H1 (cell line): ENCODE data around the gene TPD52L2. TPM values are rescaled to one million over a fixed set of nuclear protein-coding genes. Genes with fewer than 3 reads are reported as not detected.
A peak's percentile ranks its signal among the peaks of the same experiment; 100 is the strongest.

ENCODE experiments used
- CTCF ChIA-PET: fragments of 300-600 bp; sonication (Branson Sonifier 250); formaldehyde crosslinking; loops from one replicate; lab custom pipeline; 2021; ENCODE audit not compliant: partially characterized antibody; lab: Charles Lee
- POLR2A ChIA-PET: fragments of 300-600 bp; sonication (Branson Sonifier 250); formaldehyde crosslinking; loops from one replicate; lab custom pipeline; 2021; ENCODE audit warnings: inconsistent platforms; ENCODE audit not compliant: partially characterized antibody; lab: Charles Lee
- DNase-seq, 2 experiments: peaks; one replicate each; pipeline versions ENCODE4 v3.0.0 to v3.0.0-alpha.2; 2010 to 2022; ENCODE audit warnings: low spot score in 2 of 2, low read depth in 1 of 2, mixed read lengths in 1 of 2
- FAIRE-seq: peaks from 2 replicates; lab custom pipeline; 2011; peaks lifted over from hg19 to GRCh38; lab: Jason Lieb, UNC
- H2AFZ ChIP-seq: 2 replicates; pipeline ENCODE4 v1.8.1; 2012; ENCODE audit warnings: low read length, inconsistent platforms
- H2AK5ac ChIP-seq: 2 replicates; pipeline ENCODE4 v1.6.1; 2013; ENCODE audit warnings: low read depth, low read length
- H2BK120ac ChIP-seq: replicated peaks from 2 replicates; pipeline ENCODE3; 2013; ENCODE audit warnings: low read depth, low read length, inconsistent platforms
- H2BK12ac ChIP-seq: 2 replicates; pipeline ENCODE4 v1.6.1; 2013; ENCODE audit warnings: low read depth, low read length
- H2BK15ac ChIP-seq: 2 replicates; pipeline ENCODE4 v1.6.1; 2013; ENCODE audit warnings: low read length
- H2BK20ac ChIP-seq: 2 replicates; pipeline ENCODE4 v1.6.1; 2013; ENCODE audit warnings: low read length
- H2BK5ac ChIP-seq: 2 replicates; pipeline ENCODE4 v1.6.1; 2013; ENCODE audit warnings: low read depth, low read length
- H3K14ac ChIP-seq: 2 replicates; pipeline ENCODE4 v1.6.1; 2013; ENCODE audit warnings: inconsistent platforms; ENCODE audit not compliant: insufficient read length
- H3K18ac ChIP-seq: 2 replicates; pipeline ENCODE4 v1.6.1; 2013; ENCODE audit warnings: low read length; ENCODE audit errors: extremely low read depth
- H3K23ac ChIP-seq: 2 replicates; pipeline ENCODE4 v1.6.1; 2013; ENCODE audit warnings: inconsistent platforms; ENCODE audit not compliant: insufficient read length
- H3K23me2 ChIP-seq: 2 replicates; pipeline ENCODE4 v1.6.1; 2013; ENCODE audit warnings: low read depth, low read length
- H3K27ac ChIP-seq: 2 replicates; pipeline ENCODE4 v1.6.1; 2011; ENCODE audit warnings: low read depth, low read length, inconsistent platforms
- H3K27me3 ChIP-seq, 4 experiments: replicated peaks in 1 of 4; 1 replicate in 1 of 4; 2 replicates in 3 of 4; pipeline versions ENCODE4 v1.6.1 to v1.8.1; 2011 to 2013; ENCODE audit warnings: low read length in 3 of 4, mild to moderate bottlenecking in 3 of 4, inconsistent platforms in 2 of 4, mixed read lengths in 2 of 4, moderate library complexity in 1 of 4; ENCODE audit not compliant: control insufficient read depth in 3 of 4, insufficient read depth in 3 of 4; ENCODE audit errors: extremely low read depth in 1 of 4
- H3K36me3 ChIP-seq, 4 experiments: 2 replicates each; pipeline versions ENCODE4 v1.6.1 to v1.8.1; 2011 to 2013; ENCODE audit warnings: mild to moderate bottlenecking in 4 of 4, low read length in 3 of 4, moderate library complexity in 2 of 4, control low read depth in 1 of 4, inconsistent platforms in 1 of 4; ENCODE audit not compliant: insufficient read depth in 4 of 4, control insufficient read depth in 2 of 4
- H3K4ac ChIP-seq: replicated peaks from 2 replicates; pipeline ENCODE3; 2013; ENCODE audit warnings: low read length, low read depth, mixed read lengths, inconsistent platforms; ENCODE audit not compliant: insufficient read length
- H3K4me1 ChIP-seq, 4 experiments: replicated peaks in 1 of 4; 1 replicate in 1 of 4; 2 replicates in 3 of 4; pipeline versions ENCODE4 v1.6.1 to v1.8.1; 2011 to 2013; ENCODE audit warnings: low read length in 3 of 4, inconsistent platforms in 2 of 4, mixed read lengths in 1 of 4; ENCODE audit not compliant: insufficient read depth in 4 of 4, control insufficient read depth in 3 of 4
- H3K4me2 ChIP-seq, 2 experiments: 2 replicates each; pipeline versions ENCODE4 v1.6.1 to v1.8.1; 2011 to 2013; ENCODE audit warnings: low read depth in 2 of 2, low read length in 2 of 2, control low read depth in 1 of 2, inconsistent platforms in 1 of 2, mild to moderate bottlenecking in 1 of 2; ENCODE audit not compliant: insufficient read depth in 1 of 2
- H3K4me3 ChIP-seq, 4 experiments: fragments of 200-600, 300-600 bp in 1 of 4; sonication (generic), shearing (Covaris generic), sonication (Bioruptor Twin) in 1 of 4; 2 replicates each; pipeline versions ENCODE4 v1.5.1 to v1.8.1; 2011 to 2016; ENCODE audit warnings: low read length in 4 of 4, low read depth in 3 of 4, control low read depth in 2 of 4, inconsistent platforms in 2 of 4, mild to moderate bottlenecking in 2 of 4, mixed read lengths in 1 of 4, moderate library complexity in 1 of 4; ENCODE audit not compliant: insufficient read depth in 2 of 4; ENCODE audit errors: extremely low read depth in 1 of 4
- H3K56ac ChIP-seq: replicated peaks from 2 replicates; pipeline ENCODE3; 2013; ENCODE audit warnings: low read depth, mild to moderate bottlenecking, mixed read lengths, low read length, inconsistent platforms; ENCODE audit not compliant: insufficient read length
- H3K79me1 ChIP-seq: 2 replicates; pipeline ENCODE4 v1.6.1; 2013; ENCODE audit warnings: low read depth, low read length, control low read depth
- H3K79me2 ChIP-seq, 2 experiments: 2 replicates each; pipeline versions ENCODE4 v1.6.1 to v1.8.1; 2012 to 2013; ENCODE audit warnings: low read length in 2 of 2, mild to moderate bottlenecking in 2 of 2, inconsistent platforms in 1 of 2; ENCODE audit not compliant: insufficient read depth in 2 of 2, control insufficient read depth in 1 of 2
- H3K9ac ChIP-seq, 4 experiments: replicated peaks in 1 of 4; 1 replicate in 1 of 4; 2 replicates in 3 of 4; pipeline versions ENCODE4 v1.6.1 to v1.8.1; 2011 to 2013; ENCODE audit warnings: low read depth in 3 of 4, low read length in 3 of 4, control low read depth in 2 of 4, mild to moderate bottlenecking in 2 of 4, moderate library complexity in 2 of 4, inconsistent platforms in 1 of 4; ENCODE audit errors: extremely low read depth in 1 of 4
- H3K9me3 ChIP-seq, 2 experiments: 2 replicates each; pipeline versions ENCODE4 v1.6.1 to v1.8.1; 2012 to 2013; ENCODE audit warnings: mild to moderate bottlenecking in 2 of 2, moderate library complexity in 2 of 2, control low read depth in 1 of 2, inconsistent platforms in 1 of 2, low read depth in 1 of 2, low read length in 1 of 2, mixed read lengths in 1 of 2; ENCODE audit not compliant: insufficient read depth in 2 of 2
- H4K20me1 ChIP-seq, 2 experiments: replicated peaks in 1 of 2; 2 replicates each; pipeline versions ENCODE3 to v1.8.1; 2011 to 2013; ENCODE audit warnings: inconsistent platforms in 2 of 2, low read length in 2 of 2, mild to moderate bottlenecking in 1 of 2; ENCODE audit not compliant: insufficient read depth in 2 of 2, control insufficient read depth in 1 of 2
- H4K5ac ChIP-seq: 2 replicates; pipeline ENCODE4 v1.6.1; 2013; ENCODE audit warnings: low read length, low read depth, mixed read lengths, inconsistent platforms; ENCODE audit not compliant: insufficient read length
- H4K8ac ChIP-seq: 2 replicates; pipeline ENCODE4 v1.8.0; 2013; ENCODE audit warnings: mild to moderate bottlenecking, moderate library complexity, low read length, inconsistent platforms; ENCODE audit not compliant: insufficient read depth; ENCODE audit errors: extremely low read depth
- H4K91ac ChIP-seq: replicated peaks from 2 replicates; pipeline ENCODE3; 2013; ENCODE audit warnings: low read length, mixed read lengths, inconsistent platforms; ENCODE audit not compliant: insufficient read length
- CHD1 ChIP-seq: IDR thresholded peaks from 2 replicates; pipeline ENCODE4 v1.6.1; 2012; ENCODE audit warnings: low read depth, low read length, improper control_type of control experiment
- GABPA ChIP-seq: IDR thresholded peaks from 2 replicates; pipeline ENCODE4 v1.6.1; 2011; ENCODE audit warnings: mild to moderate bottlenecking, low read length, moderate library complexity, borderline replicate concordance; ENCODE audit not compliant: insufficient read depth
- RAD21 ChIP-seq, 2 experiments: IDR thresholded peaks in 1 of 2; conservative IDR thresholded peaks in 1 of 2; 2 replicates each; pipeline ENCODE4 v1.6.1; 2011; ENCODE audit warnings: low read depth in 2 of 2, low read length in 2 of 2, improper control_type of control experiment in 1 of 2, inconsistent platforms in 1 of 2, mild to moderate bottlenecking in 1 of 2, moderate library complexity in 1 of 2
- SIN3A ChIP-seq, 2 experiments: IDR thresholded peaks in 1 of 2; conservative IDR thresholded peaks in 1 of 2; 2 replicates each; pipeline ENCODE4 v1.6.1; 2011 to 2012; ENCODE audit warnings: low read length in 2 of 2, improper control_type of control experiment in 1 of 2, low read depth in 1 of 2, mild to moderate bottlenecking in 1 of 2
- SUZ12 ChIP-seq: fragments of 200-600 bp; sonication (generic); IDR thresholded peaks from 2 replicates; pipeline ENCODE4 v1.6.1; 2012; ENCODE audit warnings: mild to moderate bottlenecking, inconsistent platforms, low read length, moderate library complexity, mixed read lengths
- WGBS, 2 experiments: shearing (Covaris generic) in 1 of 2; methylation state at CpG; one replicate each; pipeline versions ENCODE4 v1.1.6 to v1.1.7; 2013 to 2015; ENCODE audit warnings: low lambda C conversion rate in 2 of 2, mixed read lengths in 2 of 2, inconsistent platforms in 1 of 2, low coverage in 1 of 2, missing lambda C conversion rate in 1 of 2; ENCODE audit not compliant: insufficient replicate concordance in 2 of 2, insufficient coverage in 1 of 2, insufficient read length in 1 of 2; ENCODE audit errors: extremely low coverage in 1 of 2, missing lambda C conversion rate in 1 of 2; 5-methylcytosine and 5-hydroxymethylcytosine counted together
- polyA plus RNA-seq, 7 experiments: library from polyadenylated mRNA; depleted of rRNA in 3 of 7; stranded (reverse) in 5 of 7; unstranded in 2 of 7; fragments of >200 nt in 5 of 7; fragments of 200-250 nt in 2 of 7; gene quantifications; 1 replicate in 5 of 7; 2 replicates in 1 of 7; 4 replicates in 1 of 7; pipeline versions ENCODE4 v1.2.1 to v1.2.3, GENCODE V29; 2011 to 2013; ENCODE audit warnings: missing spikeins in 2 of 7, mixed read lengths in 2 of 7
- total RNA-seq: library from RNA; stranded (reverse); fragmentation: NEBNext Ultra II Directional; extraction: Animal tissue kit (Norgen Biotek cat#: 25700); gene quantifications from 2 replicates; pipeline ENCODE4 v1.2.1, GENCODE V29; 2021
- TF ChIP-seq, protein P1 (sequence below), 3 experiments: IDR thresholded peaks; 1 replicate in 2 of 3; 2 replicates in 1 of 3; pipeline versions ENCODE4 v1.5.1 to v1.6.1; 2011; ENCODE audit warnings: low read length in 3 of 3, mild to moderate bottlenecking in 3 of 3, inconsistent platforms in 2 of 3, low read depth in 1 of 3, moderate library complexity in 1 of 3; ENCODE audit not compliant: insufficient read depth in 1 of 3; ENCODE audit errors: control extremely low read depth in 1 of 3
- TF ChIP-seq, protein P2 (sequence below): IDR thresholded peaks from 2 replicates; pipeline ENCODE4 v1.6.1; 2012; ENCODE audit warnings: inconsistent platforms

Gene TPD52L2
- total and polyA plus RNA-seq, 2 of the 8 experiments (the other 6 are each of a cell fraction or from before 2014, with no cell fraction given) = 77.1 to 80.2 TPM

DNA sequence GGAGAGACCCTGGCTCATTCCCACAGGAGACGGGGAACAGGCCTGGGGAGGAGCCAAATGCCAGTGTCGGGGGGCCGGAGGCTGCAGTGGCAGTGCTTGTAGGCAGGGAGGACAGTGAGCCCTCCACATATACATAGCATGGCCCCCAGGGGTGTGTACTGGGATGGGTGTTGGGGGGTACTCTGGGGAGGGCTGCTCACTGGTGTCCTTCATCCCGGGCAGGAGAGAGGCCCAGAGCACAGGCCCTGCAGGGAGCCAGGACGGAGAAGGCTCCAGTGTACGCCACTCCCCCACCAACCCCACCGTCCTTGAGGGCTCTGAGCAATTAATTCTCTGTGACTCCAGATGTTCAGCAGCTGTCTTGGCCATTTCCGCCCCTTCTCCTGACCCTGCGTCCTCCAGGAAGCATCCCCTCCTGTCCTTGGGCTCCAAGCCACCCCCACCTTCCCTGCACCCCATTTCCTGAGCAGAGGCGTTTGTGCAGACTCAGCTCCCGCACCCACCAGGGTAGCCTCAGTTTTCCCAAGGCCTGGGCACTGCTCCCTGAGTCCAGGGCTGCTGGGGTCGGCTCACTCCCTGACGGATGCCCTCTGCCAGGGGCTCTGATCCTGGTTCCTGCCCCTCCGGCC, 7.2 kb upstream of the TPD52L2 start:
- peaks cover 0 to 4% of the 10 kb centered on the region in 2 experiments for H4K20me1 ChIP-seq
- no peaks in the 10 kb centered on the region for H3K27me3 ChIP-seq
- POLR2A ChIA-PET = interaction anchor here (0.7 to 4.9 kb wide), 7 partner anchors 8 to 199 kb away, joined by 3 to 34 read pairs (median 3); partner anchors contain the start of genes RTEL1 and TPD52L2
- no peaks in the 10 kb centered on the region for H3K9me3 ChIP-seq
- no peak overlapping the region; the same call in 1 of the 2 replicates for H2BK20ac ChIP-seq
- WGBS, 2 experiments = 69% methylated on average over 12 of the region's 14 CpGs; no CpG with 5 or more reads in 1 of the 2 experiments
- no peak overlapping the region for H3K27ac ChIP-seq
- peaks cover 0 to 17% (median 0%) of the 10 kb centered on the region in 4 experiments; a peak in 1 of 8 replicates for H3K36me3 ChIP-seq
- no peak overlapping the region for H3K56ac ChIP-seq
- no peak overlapping the region for H3K9ac ChIP-seq
- H2AFZ ChIP-seq = no peak overlapping the region
- H3K23me2 ChIP-seq = peaks cover 8% of the 10 kb centered on the region; the same call in 1 of the 2 replicates
- peak overlapping the region; percentile 98 for H2BK15ac ChIP-seq
- peaks cover 7 to 49% (median 43%) of the 10 kb centered on the region in 4 experiments for H3K4me1 ChIP-seq
- no peaks in the 10 kb centered on the region for H3K79me2 ChIP-seq
- no peak overlapping the region for H3K23ac ChIP-seq
- peak overlapping the region; percentile 85; the same call in 1 of the 2 replicates for H2BK12ac ChIP-seq
- H4K8ac ChIP-seq = no peak overlapping the region; the same call in 1 of the 2 replicates
- no peak overlapping the region for H3K4ac ChIP-seq
- H3K18ac ChIP-seq = peak overlapping the region; percentile 75
- 0 out of 2 replicates have a peak, but pooled peaks cover 2% of the 10 kb centered on the region for H3K79me1 ChIP-seq
- H3K4me2 ChIP-seq = peak overlapping the region in 1 of 2 experiments; percentile 31; a peak in 1 of 4 replicates
- no peak overlapping the region for H3K14ac ChIP-seq
- peak overlapping the region; percentile 91; the same call in 1 of the 2 replicates for H2BK5ac ChIP-seq
- H3K4me3 ChIP-seq = no peak overlapping the region; a peak in 2 of 8 replicates
- H2BK120ac ChIP-seq = no peak overlapping the region
- H2AK5ac ChIP-seq = no peak overlapping the region; the same call in 1 of the 2 replicates
- FAIRE-seq (no peak), DNase-seq (peak in 1 of 2 experiments; percentile 59)
- CTCF ChIA-PET = interaction anchor here (0.7 to 3.6 kb wide), 16 partner anchors 10 to 314 kb away, joined by 3 to 18 read pairs (median 5); no protein-coding TSS in a partner anchor
- peak overlapping the region; percentile 89 for H4K91ac ChIP-seq
- peak overlapping the region; percentile 4 for H4K5ac ChIP-seq
- TF ChIP-seq, protein P1, sequence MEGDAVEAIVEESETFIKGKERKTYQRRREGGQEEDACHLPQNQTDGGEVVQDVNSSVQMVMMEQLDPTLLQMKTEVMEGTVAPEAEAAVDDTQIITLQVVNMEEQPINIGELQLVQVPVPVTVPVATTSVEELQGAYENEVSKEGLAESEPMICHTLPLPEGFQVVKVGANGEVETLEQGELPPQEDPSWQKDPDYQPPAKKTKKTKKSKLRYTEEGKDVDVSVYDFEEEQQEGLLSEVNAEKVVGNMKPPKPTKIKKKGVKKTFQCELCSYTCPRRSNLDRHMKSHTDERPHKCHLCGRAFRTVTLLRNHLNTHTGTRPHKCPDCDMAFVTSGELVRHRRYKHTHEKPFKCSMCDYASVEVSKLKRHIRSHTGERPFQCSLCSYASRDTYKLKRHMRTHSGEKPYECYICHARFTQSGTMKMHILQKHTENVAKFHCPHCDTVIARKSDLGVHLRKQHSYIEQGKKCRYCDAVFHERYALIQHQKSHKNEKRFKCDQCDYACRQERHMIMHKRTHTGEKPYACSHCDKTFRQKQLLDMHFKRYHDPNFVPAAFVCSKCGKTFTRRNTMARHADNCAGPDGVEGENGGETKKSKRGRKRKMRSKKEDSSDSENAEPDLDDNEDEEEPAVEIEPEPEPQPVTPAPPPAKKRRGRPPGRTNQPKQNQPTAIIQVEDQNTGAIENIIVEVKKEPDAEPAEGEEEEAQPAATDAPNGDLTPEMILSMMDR (IDR thresholded peaks at IDR 0.05; ENCODE audit: control extremely low read depth in 1 of 3, insufficient read depth in 1 of 3, low read depth in 1 of 3, low read length in 3 of 3) = no peak
- TF ChIP-seq GABPA (no peak), SUZ12 (no peak), RAD21 (IDR thresholded peaks at IDR 0.05 in 1 of 2, conservative IDR thresholded peaks at IDR 0.05 in 1 of 2; ENCODE audit: low read depth in 2 of 2, low read length in 2 of 2) (no peak), CHD1 (no peak), SIN3A (conservative IDR thresholded peaks at IDR 0.05 in 1 of 2, IDR thresholded peaks at IDR 0.05 in 1 of 2; ENCODE audit: low read depth in 1 of 2, low read length in 2 of 2) (no peak)
- TF ChIP-seq, protein P2, sequence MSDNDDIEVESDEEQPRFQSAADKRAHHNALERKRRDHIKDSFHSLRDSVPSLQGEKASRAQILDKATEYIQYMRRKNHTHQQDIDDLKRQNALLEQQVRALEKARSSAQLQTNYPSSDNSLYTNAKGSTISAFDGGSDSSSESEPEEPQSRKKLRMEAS = no peak
